Measurements from ENCODE around the gene SPATA17.
"Not testable (repeated sequence)": the region's sequence is repeated elsewhere in the genome, so short reads cannot be mapped to it uniquely, and the experiment has no call there.

The SPATA17 gene

GRCh38 chr1:217661407-217661806, 30.3 kb downstream of the SPATA17 start:
- Mint-ChIP-seq H3K27me3 (ENCODE audit: low read depth) (no peaks in the 10 kb centered on the region), H3K27ac (no peak overlapping the region), H3K9me3 (no peaks in the 10 kb centered on the region), H3K4me1 (no peaks in the 10 kb centered on the region), H3K4me3 (no peak overlapping the region), H3K36me3 (ENCODE audit: low read depth) (no peaks in the 10 kb centered on the region)
- no peak for TF ChIP-seq CTCF (IDR thresholded peaks at IDR 0.05; ENCODE audit: unreplicated experiment in 3 of 3)

GRCh38 chr1:217668351-217668940, 37.3 kb downstream of the SPATA17 start:
- Mint-ChIP-seq H3K36me3 (ENCODE audit: low read depth) (no peaks in the 10 kb centered on the region), H3K4me3 (no peak overlapping the region), H3K27me3 (ENCODE audit: low read depth) (no peaks in the 10 kb centered on the region), H3K4me1 (no peaks in the 10 kb centered on the region), H3K9me3 (no peaks in the 10 kb centered on the region), H3K27ac (no peak overlapping the region)
- TF ChIP-seq CTCF (IDR thresholded peaks at IDR 0.05; ENCODE audit: unreplicated experiment in 3 of 3): no peak

GRCh38 chr1:217673387-217673786, 42.2 kb downstream of the SPATA17 start:
- no peaks in the 10 kb centered on the region for H3K4me1 Mint-ChIP-seq
- H3K27me3 Mint-ChIP-seq (ENCODE audit: low read depth): no peaks in the 10 kb centered on the region
- no peaks in the 10 kb centered on the region for H3K36me3 Mint-ChIP-seq (ENCODE audit: low read depth)
- no peak overlapping the region for H3K4me3 Mint-ChIP-seq
- H3K9me3 Mint-ChIP-seq: no peaks in the 10 kb centered on the region
- TF ChIP-seq CTCF (IDR thresholded peaks at IDR 0.05; ENCODE audit: unreplicated experiment in 3 of 3): no peak
- H3K27ac Mint-ChIP-seq: no peak overlapping the region

DNA sequence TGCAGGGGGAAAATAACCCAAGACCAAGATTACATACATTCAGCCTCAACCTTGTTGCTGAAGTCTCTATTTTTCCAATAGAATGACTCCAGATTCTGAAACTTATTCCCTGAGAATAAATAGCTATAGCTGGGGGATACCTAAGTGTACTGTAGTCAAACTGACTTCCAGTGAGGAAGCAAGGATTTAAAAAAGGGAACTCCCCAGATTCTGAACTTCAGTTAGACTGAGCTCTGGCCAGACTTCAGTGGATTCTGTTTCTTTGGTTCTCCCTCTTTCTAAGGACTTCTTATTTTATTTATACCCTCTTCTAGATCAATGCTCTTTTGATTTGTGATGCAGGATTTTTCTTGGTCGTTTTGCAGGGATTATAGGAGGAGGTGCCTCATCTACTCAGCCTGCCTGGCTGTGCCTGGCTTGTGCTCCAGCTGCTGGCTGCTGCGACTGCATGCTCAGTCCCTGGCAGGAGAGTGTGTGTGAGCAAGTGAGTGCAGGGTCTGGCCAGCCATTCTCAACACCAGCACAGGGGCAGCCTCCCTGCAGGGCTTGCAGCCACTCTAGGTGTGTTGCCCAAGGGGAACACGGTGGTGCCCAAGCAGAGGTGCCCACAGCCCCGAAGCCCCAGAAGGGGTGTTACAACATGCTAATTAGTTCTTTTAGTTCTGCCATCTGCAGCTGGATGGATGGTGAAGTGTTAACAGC, 43.0 kb downstream of the SPATA17 start:
- no peaks in the 10 kb centered on the region for H3K36me3 Mint-ChIP-seq (ENCODE audit: low read depth)
- no peaks in the 10 kb centered on the region for H3K4me1 Mint-ChIP-seq

GRCh38 chr1:217681806-217682205, 50.7 kb downstream of the SPATA17 start:
- Mint-ChIP-seq H3K4me1 (no peaks in the 10 kb centered on the region), H3K4me3 (no peak overlapping the region), H3K27me3 (ENCODE audit: low read depth) (no peaks in the 10 kb centered on the region), H3K27ac (no peak overlapping the region), H3K9me3 (no peaks in the 10 kb centered on the region), H3K36me3 (ENCODE audit: low read depth) (no peaks in the 10 kb centered on the region)
- no peak for TF ChIP-seq CTCF (IDR thresholded peaks at IDR 0.05; ENCODE audit: unreplicated experiment in 3 of 3)

More for the DNA sequence above, 43.0 kb downstream of the SPATA17 start:
- no peaks in the 10 kb centered on the region for H3K27me3 Mint-ChIP-seq (ENCODE audit: low read depth)
- H3K4me3 Mint-ChIP-seq: no peak overlapping the region
- TF ChIP-seq CTCF (IDR thresholded peaks at IDR 0.05; ENCODE audit: unreplicated experiment in 3 of 3): no peak
- H3K27ac Mint-ChIP-seq: no peak overlapping the region
- no peaks in the 10 kb centered on the region for H3K9me3 Mint-ChIP-seq

GRCh38 chr1:217687511-217687910, 56.4 kb downstream of the SPATA17 start:
- H3K9me3 Mint-ChIP-seq: no peaks in the 10 kb centered on the region
- H3K4me3 Mint-ChIP-seq: no peak overlapping the region
- no peaks in the 10 kb centered on the region for H3K27me3 Mint-ChIP-seq (ENCODE audit: low read depth)
- no peak for TF ChIP-seq CTCF (IDR thresholded peaks at IDR 0.05; ENCODE audit: unreplicated experiment in 3 of 3)
- H3K4me1 Mint-ChIP-seq: no peaks in the 10 kb centered on the region
- no peak overlapping the region for H3K27ac Mint-ChIP-seq
- no peaks in the 10 kb centered on the region for H3K36me3 Mint-ChIP-seq (ENCODE audit: low read depth)

DNA sequence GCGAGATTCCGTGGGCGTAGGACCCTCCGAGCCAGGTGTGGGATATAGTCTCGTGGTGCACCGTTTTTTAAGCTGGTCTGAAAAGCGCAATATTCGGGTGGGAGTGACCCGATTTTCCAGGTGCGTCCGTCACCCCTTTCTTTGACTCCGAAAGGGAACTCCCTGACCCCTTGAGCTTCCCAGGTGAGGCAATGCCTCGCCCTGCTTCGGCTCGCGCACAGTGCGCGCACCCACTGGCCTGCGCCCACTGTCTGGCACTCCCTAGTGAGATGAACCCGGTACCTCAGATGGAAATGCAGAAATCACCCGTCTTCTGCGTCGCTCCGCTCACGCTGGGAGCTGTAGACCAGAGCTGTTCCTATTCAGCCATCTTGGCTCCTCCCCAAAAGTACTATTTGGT, 65.0 kb downstream of the SPATA17 start:
- not testable (repeated sequence) for H3K27me3 Mint-ChIP-seq (ENCODE audit: low read depth); H3K27ac Mint-ChIP-seq; H3K4me1 Mint-ChIP-seq; H3K4me3 Mint-ChIP-seq; H3K9me3 Mint-ChIP-seq; H3K36me3 Mint-ChIP-seq (ENCODE audit: low read depth)
